WI38 (cell line): ENCODE data around the gene HYI.

Experiments used
- H3K4me3 ChIP-seq: 2 replicates; pipeline ENCODE4 v1.5.1; 2011; ENCODE audit warnings: low read depth, mild to moderate bottlenecking, control low read depth, low read length
- CTCF ChIP-seq: IDR thresholded peaks from 2 replicates; pipeline ENCODE4 v1.5.1; 2012; ENCODE audit warnings: low read depth, mild to moderate bottlenecking, control low read depth, low read length

Gene HYI

GRCh38 chr1:43445606-43446387, 7.9 kb downstream of the HYI start:
- H3K4me3 ChIP-seq = no peak overlapping the region
- no peak for TF ChIP-seq CTCF

- H3K4me3 ChIP-seq = no peak overlapping the region
- no peak for TF ChIP-seq CTCF
Observed at GRCh38 chr1:43444836-43445235, 8.9 kb downstream of the HYI start.

GRCh38 chr1:43444151-43444828, 9.4 kb downstream of the HYI start:
- no peak for TF ChIP-seq CTCF
- no peak overlapping the region for H3K4me3 ChIP-seq

- TF ChIP-seq CTCF = no peak
- H3K4me3 ChIP-seq = no peak overlapping the region
Observed at GRCh38 chr1:43443197-43443946, 10.4 kb downstream of the HYI start.

- H3K4me3 ChIP-seq = no peak overlapping the region
- TF ChIP-seq CTCF = no peak
Observed at GRCh38 chr1:43442756-43443155, 11.0 kb downstream of the HYI start.

GRCh38 chr1:43441894-43442637, 11.7 kb downstream of the HYI start:
- TF ChIP-seq CTCF = no peak
- H3K4me3 ChIP-seq = no peak overlapping the region
